Breast epithelium (tissue), 3 donors: ENCODE measurements around the gene FRRS1.

ENCODE experiments used
- POLR2A ChIP-seq: fragments of 450-650 bp; IDR thresholded peaks from one replicate; pipeline ENCODE4 v1.6.1; 2016; ENCODE audit warnings: antibody characterized with exemption, mild to moderate bottlenecking, moderate library complexity
- POLR2AphosphoS5 ChIP-seq, 3 donors: sonication (generic); formaldehyde crosslinking; IDR thresholded peaks; one replicate each; pipeline ENCODE4 v1.6.1; 2017; ENCODE audit warnings: antibody characterized with exemption in 3 of 3
- TF ChIP-seq, protein P1 (sequence below), 3 donors: fragments of 450-650 bp; IDR thresholded peaks; one replicate each; pipeline ENCODE4 v1.5.1; 2016 to 2017; ENCODE audit warnings: antibody characterized with exemption in 3 of 3, mild to moderate bottlenecking in 3 of 3, moderate library complexity in 3 of 3

DNA sequence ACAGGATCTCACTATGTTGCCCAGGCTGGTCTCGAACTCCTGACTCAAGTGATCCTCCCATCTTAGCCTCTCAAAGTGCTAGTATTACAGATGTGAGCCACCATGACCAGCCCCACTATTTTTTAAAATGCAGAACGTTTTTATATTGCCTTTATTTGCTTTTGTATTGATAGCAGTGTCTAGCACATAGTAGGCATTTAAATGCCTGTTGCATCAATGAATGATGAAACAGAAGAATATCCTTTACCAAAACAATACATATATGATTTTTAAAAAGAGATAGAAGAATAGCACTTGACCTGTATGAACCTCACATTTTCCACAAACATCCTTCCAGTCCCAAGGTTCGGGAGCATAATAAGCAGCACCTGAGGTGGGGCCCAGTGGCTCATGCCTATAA lies 16.5 kb upstream of the FRRS1 start:
- TF ChIP-seq, protein P1, sequence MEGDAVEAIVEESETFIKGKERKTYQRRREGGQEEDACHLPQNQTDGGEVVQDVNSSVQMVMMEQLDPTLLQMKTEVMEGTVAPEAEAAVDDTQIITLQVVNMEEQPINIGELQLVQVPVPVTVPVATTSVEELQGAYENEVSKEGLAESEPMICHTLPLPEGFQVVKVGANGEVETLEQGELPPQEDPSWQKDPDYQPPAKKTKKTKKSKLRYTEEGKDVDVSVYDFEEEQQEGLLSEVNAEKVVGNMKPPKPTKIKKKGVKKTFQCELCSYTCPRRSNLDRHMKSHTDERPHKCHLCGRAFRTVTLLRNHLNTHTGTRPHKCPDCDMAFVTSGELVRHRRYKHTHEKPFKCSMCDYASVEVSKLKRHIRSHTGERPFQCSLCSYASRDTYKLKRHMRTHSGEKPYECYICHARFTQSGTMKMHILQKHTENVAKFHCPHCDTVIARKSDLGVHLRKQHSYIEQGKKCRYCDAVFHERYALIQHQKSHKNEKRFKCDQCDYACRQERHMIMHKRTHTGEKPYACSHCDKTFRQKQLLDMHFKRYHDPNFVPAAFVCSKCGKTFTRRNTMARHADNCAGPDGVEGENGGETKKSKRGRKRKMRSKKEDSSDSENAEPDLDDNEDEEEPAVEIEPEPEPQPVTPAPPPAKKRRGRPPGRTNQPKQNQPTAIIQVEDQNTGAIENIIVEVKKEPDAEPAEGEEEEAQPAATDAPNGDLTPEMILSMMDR (IDR thresholded peaks at IDR 0.05), result no peak
- no peak for TF ChIP-seq POLR2AphosphoS5 (IDR thresholded peaks at IDR 0.05)
- TF ChIP-seq POLR2A, result no peak
